GM19452 (cell line): Measurements from ENCODE around the gene VPS45.
"Not testable (repeated sequence)": the region's sequence is repeated elsewhere in the genome, so short reads cannot be mapped to it uniquely, and the experiment has no call there.

Experiments used
- ATAC-seq: cut with Tn5 transposase; IDR thresholded peaks from one replicate; pipeline ENCODE4 v1.9.1; 2021; ENCODE audit not compliant: unreplicated experiment

VPS45 gene

GRCh38 chr1:150127464-150127863 is 59.9 kb downstream of the VPS45 start:
- no peak for ATAC-seq

DNA sequence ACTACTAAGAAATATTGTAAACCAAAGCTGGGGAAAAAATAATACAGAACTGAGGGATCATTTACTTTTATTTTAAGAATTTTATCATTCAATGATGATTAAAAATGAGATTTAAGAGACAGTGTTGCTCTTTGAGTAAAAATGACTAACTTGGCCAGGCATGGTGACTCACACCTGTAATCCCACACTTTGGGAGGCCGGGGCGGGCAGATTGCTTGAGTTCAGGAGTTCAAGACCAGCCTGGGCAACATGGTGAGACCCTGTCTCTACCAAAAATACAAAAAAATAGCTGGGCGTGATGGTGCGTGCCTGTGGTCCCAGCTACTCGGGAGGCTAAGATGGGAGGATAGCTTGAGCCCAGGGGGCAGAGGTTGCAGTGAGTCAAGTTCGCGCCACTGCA is 60.3 kb downstream of the VPS45 start:
- ATAC-seq: no peak

DNA sequence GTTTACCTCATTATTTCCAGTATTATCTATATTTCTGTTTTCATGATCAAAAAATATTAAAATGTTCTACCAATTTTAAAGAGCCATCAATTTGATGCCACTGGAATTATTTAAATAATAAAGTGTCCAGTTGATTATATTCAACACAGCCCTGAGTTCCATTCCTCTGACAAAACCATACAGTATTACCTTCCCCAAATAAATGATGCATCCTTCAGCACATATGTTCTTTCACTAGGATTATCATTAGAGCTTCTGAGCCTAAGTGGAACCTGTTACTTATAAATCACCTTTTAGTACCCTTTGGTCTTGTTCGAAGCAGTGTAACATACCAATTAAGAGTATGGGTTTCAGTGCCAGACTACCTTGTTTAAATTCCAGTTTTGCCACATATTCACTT is 64.8 kb downstream of the VPS45 start:
- ATAC-seq: no peak

- ATAC-seq: no peak
These were observed 67.0 kb downstream of the VPS45 start for GRCh38 chr1:150134537-150134936.

DNA sequence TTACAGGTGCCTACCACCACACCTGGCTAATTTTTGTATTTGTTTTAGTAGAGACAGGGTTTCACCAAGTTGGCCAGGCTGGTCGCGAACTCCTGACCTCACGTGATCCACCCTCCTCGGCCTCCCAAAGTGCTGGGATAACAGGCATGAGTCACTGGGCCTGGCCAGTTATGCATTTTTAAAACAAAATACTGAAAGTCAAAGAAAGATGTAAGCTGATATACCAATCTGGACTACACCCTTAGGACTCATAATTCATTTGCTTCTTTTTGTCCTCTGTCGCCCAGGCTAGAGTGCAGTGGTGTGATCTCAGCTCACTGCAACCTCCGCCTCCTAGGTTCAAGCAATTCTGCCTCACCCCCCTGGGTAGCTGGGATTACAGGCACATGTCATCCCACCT is 67.8 kb downstream of the VPS45 start:
- not testable (repeated sequence) for ATAC-seq

DNA sequence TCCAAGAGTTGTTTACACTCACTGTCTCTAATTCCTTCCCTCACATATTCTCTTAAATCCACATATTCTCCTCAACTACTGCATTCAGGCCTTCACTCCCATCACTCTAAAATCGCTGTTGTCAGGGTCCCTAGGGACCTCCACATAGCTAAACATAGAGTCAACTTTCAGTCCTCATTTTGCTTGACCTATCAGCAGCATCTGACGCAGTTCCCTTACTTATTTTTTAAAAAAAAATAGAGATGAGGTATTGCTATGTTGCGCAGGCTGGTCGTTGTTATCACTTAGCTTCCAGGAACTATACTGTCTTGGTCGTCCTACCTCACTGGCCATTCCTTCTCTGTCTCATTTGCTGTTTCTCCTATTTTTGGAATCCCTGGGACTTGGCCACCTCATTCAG is 70.5 kb downstream of the VPS45 start:
- ATAC-seq: no peak

DNA sequence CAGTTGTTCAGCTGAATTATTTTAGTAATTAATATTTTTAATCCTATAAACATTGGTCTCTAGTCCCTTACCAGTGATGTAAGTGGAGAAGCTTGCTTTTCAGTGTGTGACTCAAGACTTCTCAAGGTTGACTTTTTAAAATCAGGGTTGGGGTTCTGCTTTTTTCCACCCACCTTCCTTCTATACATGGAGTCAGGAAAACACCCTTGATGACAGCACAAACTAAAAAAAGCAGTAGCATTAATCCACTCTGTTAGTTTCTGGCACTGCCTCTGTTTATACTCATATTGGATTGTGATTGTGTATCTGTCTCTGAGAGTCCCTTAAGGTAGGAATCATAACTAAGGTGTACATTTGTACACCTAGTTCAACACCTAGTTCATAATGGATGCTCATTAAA is 73.9 kb downstream of the VPS45 start:
- ATAC-seq: no peak

DNA sequence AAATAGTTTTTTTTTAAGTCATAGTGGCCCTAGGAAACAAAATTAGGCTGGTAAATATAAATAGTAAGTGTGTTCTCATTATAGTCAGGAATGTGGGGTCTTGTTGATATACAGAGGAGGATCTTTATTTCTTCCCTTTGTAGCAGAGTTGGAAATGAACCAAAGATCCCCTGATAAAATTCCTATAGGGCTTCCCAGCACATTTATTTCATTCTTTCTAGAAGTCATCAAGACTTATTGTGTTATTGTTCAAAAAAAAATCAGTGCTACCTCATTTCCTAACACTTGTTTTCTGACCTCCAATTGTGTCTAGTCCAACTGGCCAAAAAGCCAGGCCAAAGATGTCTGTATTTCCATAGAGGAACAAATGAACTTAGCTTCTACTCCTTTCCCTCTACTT is 74.5 kb downstream of the VPS45 start:
- no peak for ATAC-seq

DNA sequence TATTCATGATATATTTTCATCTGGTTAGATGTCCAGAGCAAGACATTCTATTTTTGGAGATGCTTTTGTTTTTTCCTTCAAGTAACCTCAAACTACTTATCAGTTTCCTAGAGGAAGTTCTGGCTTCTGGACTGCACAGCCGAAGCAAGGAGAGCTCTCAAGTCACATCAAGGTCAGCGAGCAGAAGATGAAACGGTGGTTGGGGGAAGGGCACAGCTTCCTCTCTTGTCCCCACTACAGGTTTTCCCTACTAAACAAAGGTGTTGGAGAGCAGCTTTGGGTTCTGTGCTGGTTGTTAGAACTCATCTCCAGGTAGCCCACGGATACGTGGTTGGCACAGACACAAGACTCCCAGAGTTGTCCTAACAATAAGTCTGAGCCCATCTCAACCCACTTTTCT is 77.0 kb downstream of the VPS45 start:
- ATAC-seq: no peak

GRCh38 chr1:150146016-150146415 is 78.4 kb downstream of the VPS45 start:
- ATAC-seq: not testable (repeated sequence)

DNA sequence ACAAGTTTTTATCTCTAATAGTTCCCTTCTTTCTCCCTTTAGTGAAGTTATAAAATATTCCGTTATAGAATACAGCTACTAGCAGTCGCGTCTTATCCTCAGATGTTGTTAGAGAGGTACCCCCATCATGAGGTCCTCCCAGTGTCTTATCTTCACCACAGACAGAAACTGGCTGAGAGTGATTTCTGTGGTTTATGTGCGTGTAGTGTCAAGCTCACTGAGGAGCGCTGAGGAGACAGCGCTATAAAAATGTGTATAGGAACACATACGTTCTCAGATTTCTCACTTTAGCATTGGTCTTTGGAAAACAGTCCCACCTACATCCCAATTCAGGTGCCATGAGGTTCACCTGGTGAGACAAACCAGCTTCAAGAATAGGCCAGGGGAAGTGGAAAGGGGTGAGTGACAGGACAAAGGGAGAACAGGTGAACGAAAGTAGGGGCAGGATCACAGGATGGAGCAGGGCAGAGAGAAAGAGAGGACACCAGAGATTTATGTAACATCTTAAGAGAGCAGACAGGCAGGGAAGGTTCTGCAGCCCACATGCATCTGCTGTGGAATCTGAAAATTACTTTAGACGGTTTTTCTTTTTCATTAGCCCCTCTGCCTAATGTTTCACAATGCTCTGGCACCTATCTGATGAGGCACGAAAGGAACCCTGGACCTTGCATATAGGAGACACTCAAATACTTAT is 79.4 kb downstream of the VPS45 start:
- ATAC-seq: no peak

GRCh38 chr1:150148837-150149270 is 81.3 kb downstream of the VPS45 start:
- no peak for ATAC-seq

DNA sequence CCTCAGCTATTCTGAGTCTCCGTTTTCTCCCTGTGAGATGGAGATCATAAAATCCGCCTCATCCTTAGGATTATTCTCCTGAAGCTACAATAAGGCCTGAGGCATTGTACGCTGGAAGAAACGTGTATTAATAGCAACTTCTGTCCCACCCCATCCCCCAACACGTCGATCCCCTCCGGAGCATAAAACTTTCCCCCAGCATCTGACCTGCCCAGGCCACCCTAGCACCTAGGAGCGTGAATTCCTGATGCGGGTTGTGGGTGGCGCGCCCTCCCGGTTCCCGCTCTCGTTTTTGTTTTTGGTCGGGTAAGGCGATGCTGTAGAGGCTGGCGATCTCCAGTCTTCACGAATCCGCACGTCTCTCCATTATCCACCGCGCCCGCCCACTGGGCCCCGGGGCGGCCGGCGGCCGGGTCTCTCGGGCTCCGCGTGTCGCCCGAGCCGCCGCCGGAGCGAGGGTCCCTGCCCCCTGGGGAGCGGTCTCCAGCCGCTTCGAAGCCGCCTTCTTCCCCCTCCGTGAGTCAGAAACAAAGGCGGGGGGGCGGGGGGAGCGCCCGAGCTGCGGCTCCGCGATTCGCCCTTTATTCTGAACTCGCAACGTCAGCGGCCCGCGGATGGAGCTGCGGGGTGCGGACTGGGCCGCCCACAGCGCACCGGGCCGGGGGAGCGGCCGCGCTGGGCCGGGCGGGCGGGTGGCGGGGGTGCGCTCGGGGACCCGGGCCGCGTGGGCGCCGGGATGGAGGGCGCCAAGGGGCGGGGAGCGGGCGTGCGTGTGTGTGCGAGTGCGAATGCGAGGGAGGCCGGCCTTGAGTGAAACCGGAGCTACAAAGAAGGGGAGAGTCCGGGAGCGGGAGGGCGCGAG is 81.9 kb downstream of the VPS45 start, which contains the start of gene PLEKHO1:
TSS of gene PLEKHO1 (plus strand) at position 646 of the 862 bp plus-strand sequence. CDS start 342 bp downstream, outside the sequence.
- peak; percentile 46 for ATAC-seq

DNA sequence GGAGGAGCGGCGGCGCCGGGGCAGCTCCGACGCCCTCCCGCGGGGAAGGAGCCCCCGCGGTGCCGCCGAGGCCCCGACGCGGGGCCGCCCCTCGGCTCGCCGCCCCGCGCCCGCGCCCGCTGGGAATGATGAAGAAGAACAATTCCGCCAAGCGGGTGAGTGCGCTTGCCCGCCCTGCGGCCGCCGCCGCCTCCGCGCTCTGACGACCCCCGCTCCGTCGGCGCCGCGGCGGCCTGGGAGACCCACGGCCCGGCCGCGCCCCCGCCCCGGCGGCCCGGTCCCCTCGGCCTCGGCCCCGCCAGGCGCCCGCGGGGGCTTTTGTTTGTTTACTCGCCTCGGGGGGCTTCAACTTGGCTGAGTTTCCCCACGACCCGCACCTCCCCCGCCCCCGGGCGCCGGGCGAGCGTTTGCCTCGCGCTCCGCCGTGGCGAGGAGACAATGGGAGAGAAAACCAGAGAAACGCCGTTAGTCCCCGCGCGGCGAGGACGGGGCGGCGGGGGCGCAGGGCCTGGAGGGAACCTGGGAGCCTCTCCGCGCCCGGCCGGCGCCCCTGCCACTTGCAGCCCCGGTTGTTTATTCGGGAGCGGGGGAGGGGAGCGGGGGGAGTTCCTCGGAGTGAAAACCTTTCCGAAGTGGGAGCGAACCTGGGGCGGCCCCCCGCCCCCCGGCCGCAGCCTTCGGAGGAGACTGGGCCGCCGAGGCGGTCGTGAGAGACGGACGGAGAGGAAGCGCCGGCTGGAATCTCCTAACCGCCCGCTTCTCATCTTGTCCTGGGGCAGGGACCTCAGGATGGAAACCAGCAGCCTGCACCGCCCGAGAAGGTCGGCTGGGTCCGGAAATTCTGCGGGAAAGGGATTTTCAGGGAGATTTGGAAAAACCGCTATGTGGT is 82.8 kb downstream of the VPS45 start:
- ATAC-seq: no peak

DNA sequence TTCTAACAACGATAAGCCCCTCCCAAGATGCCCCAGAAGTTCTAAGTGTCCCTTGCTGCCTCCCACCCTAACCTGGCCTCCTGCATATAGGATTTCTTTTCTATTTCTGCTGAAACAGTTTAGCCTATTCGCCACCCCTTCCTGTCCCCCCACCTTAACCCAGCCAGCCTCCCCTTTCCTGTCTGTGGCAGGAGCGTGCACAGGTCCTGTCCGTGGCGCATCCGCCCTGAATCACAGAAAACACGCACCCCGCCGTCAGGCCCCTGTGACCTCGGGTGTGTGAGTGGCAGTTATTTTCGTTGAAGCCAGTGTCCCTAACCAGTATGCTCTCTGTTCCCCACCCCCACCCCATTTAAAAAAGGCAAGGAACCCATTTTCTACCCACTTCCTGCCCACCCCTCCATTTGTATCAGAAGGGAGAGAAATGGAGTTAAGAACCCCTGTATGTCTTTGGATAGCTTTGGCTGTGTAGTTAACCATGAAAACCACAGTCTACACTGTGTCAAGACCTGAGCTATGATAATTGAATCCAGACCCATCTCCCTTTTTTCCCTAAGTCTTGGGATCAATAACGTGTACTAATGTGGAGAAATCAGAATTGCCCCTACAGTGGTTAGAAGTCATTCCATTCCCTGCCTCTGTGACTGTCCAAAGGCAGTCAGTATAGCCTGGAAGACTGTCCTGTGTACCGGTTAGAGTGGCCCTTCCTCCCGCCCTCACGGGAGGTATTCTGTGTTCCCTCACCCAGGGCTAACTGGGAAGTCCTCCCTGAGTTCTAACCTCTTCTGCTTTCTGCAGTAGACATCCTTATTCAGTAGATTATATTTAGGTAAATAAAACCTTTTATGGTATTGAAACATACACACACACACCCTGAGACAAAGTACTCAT is 84.0 kb downstream of the VPS45 start:
- no peak for ATAC-seq

DNA sequence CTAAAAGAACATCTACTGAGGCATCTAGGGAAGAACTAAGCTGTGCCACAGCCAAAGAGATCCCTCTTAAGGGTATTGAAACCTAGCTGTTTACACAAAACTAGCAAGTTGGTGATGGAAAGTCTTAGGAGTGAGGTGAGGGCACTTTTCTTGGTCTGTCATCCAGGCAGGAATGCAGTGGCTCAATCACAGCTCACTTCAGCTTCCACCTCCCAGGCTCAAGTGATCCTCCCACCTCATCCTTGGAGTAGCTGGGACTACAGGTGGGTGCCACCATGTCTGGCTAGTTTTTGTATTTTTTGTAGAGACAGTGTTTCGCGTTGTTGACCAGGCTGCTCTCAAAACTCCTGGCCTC is 84.6 kb downstream of the VPS45 start:
- ATAC-seq: no peak

GRCh38 chr1:150152772-150153456 is 85.3 kb downstream of the VPS45 start:
- ATAC-seq: no peak

DNA sequence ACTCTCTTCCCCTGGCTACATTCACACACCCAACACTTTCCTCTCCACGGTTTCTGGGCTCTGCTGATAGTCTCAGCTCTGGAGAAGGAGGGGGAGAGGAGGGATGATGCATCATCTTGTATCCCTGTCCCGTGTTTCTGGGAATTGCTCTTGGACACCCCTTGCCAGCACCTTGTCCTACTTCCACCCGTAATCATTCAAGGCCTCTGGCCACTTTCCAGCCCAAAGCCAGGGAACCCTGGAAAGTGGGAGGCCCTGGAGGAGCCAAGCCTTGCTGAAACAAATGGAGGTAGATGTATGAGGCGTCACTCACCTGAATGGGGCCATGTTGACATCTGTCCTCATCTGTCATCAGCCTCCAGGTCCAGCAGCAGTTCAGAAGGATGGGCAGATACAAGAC is 86.6 kb downstream of the VPS45 start:
- no peak for ATAC-seq

DNA sequence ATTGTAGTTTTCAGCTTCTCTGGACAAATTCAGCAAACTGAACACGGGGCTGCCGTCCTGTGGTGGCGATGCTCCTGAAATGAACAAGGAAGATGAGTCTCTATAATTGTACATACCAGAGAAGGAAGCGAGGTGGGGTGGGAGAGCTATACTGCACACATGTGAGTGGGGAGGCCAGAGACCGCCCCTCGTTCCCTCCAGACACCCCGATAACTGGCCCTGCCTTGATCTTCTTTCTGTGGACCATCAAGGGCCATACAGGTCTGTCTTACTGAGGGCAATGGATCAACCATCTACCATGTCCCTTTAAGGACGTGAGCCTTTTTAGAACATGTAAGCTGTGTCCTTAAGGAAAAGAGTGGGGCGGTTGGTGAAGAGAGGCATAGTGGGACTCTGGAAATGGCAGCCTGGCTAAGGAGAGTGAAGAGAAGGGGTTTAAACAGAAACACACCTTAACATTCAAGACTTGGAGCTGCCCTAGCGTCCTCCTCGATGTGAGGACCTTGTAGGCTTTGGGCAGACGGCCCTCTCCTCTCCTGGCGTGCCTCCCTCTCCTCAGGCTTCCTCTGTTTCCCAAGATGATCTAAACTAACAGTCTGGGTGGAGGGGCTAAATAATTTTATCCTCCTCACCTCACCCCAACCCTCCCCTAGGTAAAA is 88.0 kb downstream of the VPS45 start:
- no peak for ATAC-seq
